Measurements from ENCODE around the gene GPATCH8.

DNA sequence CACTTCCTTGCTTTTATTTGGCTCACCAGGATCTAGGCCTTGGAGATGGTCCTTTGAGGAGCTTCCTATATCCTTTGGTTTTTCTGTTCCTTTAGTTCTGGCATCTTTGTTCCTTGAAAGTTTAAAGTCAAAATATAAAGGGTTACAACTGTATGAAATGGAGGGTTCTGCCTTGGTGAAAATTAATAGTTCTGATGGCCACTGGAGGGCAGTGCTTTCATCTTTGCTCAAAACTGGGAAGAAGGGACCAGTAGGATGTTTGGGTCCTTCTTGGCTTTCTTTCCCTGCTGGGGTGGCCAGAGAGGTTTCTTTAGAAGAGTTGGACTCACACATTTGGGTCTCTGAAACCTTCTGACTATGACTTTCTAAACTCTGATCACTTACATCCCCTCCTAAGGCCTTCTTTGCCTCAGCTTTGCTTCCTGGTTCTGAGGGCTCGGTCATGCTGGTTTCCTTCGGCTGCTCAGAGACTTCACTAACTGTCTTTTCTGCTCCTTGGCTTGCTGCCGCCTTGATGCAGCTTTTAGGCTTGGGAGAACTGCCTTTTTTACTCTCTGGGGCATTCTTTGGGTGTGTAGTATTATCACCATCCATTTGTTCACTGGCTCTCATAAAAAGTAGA is 102.9 kb downstream of the GPATCH8 start:
- TF ChIP-seq POLR2A (IDR thresholded peaks at IDR 0.05; ENCODE audit: low read length): no peak
- no peak for TF ChIP-seq GATA1 (IDR thresholded peaks at IDR 0.05; ENCODE audit: low read depth, low read length)
